GM12864 (cell line): Measurements from ENCODE around the gene CNOT2.

ENCODE experiments used
- DNase-seq: peaks from one replicate; pipeline ENCODE4 v3.0.0-alpha.2; 2011; ENCODE audit warnings: low read depth
- H3K4me3 ChIP-seq: 2 replicates; pipeline ENCODE4 v1.5.1; 2011; ENCODE audit warnings: mild to moderate bottlenecking, low read depth, low read length, control low read depth
- CTCF ChIP-seq: IDR thresholded peaks from 2 replicates; pipeline ENCODE4 v1.5.1; 2011; ENCODE audit warnings: low read depth, mild to moderate bottlenecking, moderate library complexity, low read length, control low read depth, inconsistent platforms; ENCODE audit errors: missing control alignments

The CNOT2 gene

GRCh38 chr12:70260646-70261045, 17.4 kb downstream of the CNOT2 start:
- TF ChIP-seq CTCF = no peak

GRCh38 chr12:70264067-70264867, 21.0 kb downstream of the CNOT2 start:
- no peak for DNase-seq
- H3K4me3 ChIP-seq = no peak overlapping the region
- no peak for TF ChIP-seq CTCF

More at GRCh38 chr12:70260646-70261045, 17.4 kb downstream of the CNOT2 start:
- H3K4me3 ChIP-seq = no peak overlapping the region
- DNase-seq = no peak

- H3K4me3 ChIP-seq = no peak overlapping the region
- no peak for TF ChIP-seq CTCF
- DNase-seq = no peak
These were observed 21.9 kb downstream of the CNOT2 start for GRCh38 chr12:70265132-70265531.

- H3K4me3 ChIP-seq = no peak overlapping the region
- TF ChIP-seq CTCF = no peak
- no peak for DNase-seq
These were observed 24.3 kb downstream of the CNOT2 start for GRCh38 chr12:70267550-70267949.

- no peak for TF ChIP-seq CTCF
- H3K4me3 ChIP-seq = no peak overlapping the region
- no peak for DNase-seq
These were observed 25.7 kb downstream of the CNOT2 start for GRCh38 chr12:70268972-70269371.

GRCh38 chr12:70270108-70270507, 26.9 kb downstream of the CNOT2 start:
- H3K4me3 ChIP-seq = no peak overlapping the region
- no peak for DNase-seq
- TF ChIP-seq CTCF = no peak

GRCh38 chr12:70271025-70271424, 27.8 kb downstream of the CNOT2 start:
- no peak overlapping the region for H3K4me3 ChIP-seq
- DNase-seq = no peak
- no peak for TF ChIP-seq CTCF
